WTC11 (cell line): Measurements from ENCODE around the gene P2RX6. TPM values are rescaled to one million over a fixed set of nuclear protein-coding genes. Genes with fewer than 3 reads are reported as not detected.

Source experiments
- ATF1 ChIP-seq: sonication (generic); formaldehyde crosslinking; IDR thresholded peaks from 2 replicates; pipeline ENCODE4 v1.8.1; 2023; ENCODE audit warnings: mild to moderate bottlenecking, moderate library complexity, missing genetic modification reagents
- E2F1 ChIP-seq: sonication (generic); formaldehyde crosslinking; IDR thresholded peaks from 2 replicates; pipeline ENCODE4 v1.8.0; 2022; ENCODE audit warnings: mild to moderate bottlenecking, missing genetic modification reagents
- ESRRA ChIP-seq: sonication (generic); formaldehyde crosslinking; IDR thresholded peaks from 2 replicates; pipeline ENCODE4 v1.8.1; 2022; ENCODE audit warnings: mild to moderate bottlenecking, missing genetic modification reagents, borderline replicate concordance
- GTF2I ChIP-seq: fragments of 250-450 bp; sonication (Bioruptor Pico); conservative IDR thresholded peaks from 2 replicates; pipeline ENCODE4 v1.4.0; 2021; ENCODE audit warnings: mild to moderate bottlenecking
- MAX ChIP-seq: sonication (generic); formaldehyde crosslinking; IDR thresholded peaks from 2 replicates; pipeline ENCODE4 v1.8.0; 2022; ENCODE audit warnings: mild to moderate bottlenecking, missing genetic modification reagents
- MXD4 ChIP-seq: fragments of 250-450 bp; sonication (Bioruptor Pico); IDR thresholded peaks from 2 replicates; pipeline ENCODE4 v1.8.0; 2021; ENCODE audit warnings: mild to moderate bottlenecking, moderate library complexity, borderline replicate concordance
- NR1H2 ChIP-seq: sonication (generic); formaldehyde crosslinking; IDR thresholded peaks from 2 replicates; pipeline ENCODE4 v1.9.0; 2021; ENCODE audit warnings: mild to moderate bottlenecking, moderate library complexity, missing genetic modification reagents
- NR2C2 ChIP-seq: sonication (generic); formaldehyde crosslinking; IDR thresholded peaks from 2 replicates; pipeline ENCODE4 v1.8.0; 2022; ENCODE audit warnings: mild to moderate bottlenecking, missing genetic modification reagents
- OVOL2 ChIP-seq: fragments of 250-450 bp; sonication (Bioruptor Pico); IDR thresholded peaks from 2 replicates; pipeline ENCODE4 v1.9.0; 2021; ENCODE audit warnings: mild to moderate bottlenecking, borderline replicate concordance
- PRRX2 ChIP-seq: fragments of 250-450 bp; sonication (Bioruptor Pico); IDR thresholded peaks from 2 replicates; pipeline ENCODE4 v1.8.0; 2021; ENCODE audit warnings: mild to moderate bottlenecking
- STAT6 ChIP-seq: sonication (generic); formaldehyde crosslinking; conservative IDR thresholded peaks from 2 replicates; pipeline ENCODE4 v1.8.1; 2023; ENCODE audit warnings: mild to moderate bottlenecking, low read depth, missing genetic modification reagents, moderate library complexity
- TCF7 ChIP-seq: sonication (generic); formaldehyde crosslinking; IDR thresholded peaks from 2 replicates; pipeline ENCODE4 v1.8.0; 2022; ENCODE audit warnings: mild to moderate bottlenecking, low read depth, missing genetic modification reagents, moderate library complexity
- ZBTB21 ChIP-seq: sonication (generic); formaldehyde crosslinking; IDR thresholded peaks from 2 replicates; pipeline ENCODE4 v1.8.1; 2023; ENCODE audit warnings: mild to moderate bottlenecking, missing genetic modification reagents, borderline replicate concordance
- ZNF138 ChIP-seq: sonication (generic); formaldehyde crosslinking; conservative IDR thresholded peaks from 2 replicates; pipeline ENCODE4 v1.8.1; 2022; ENCODE audit warnings: mild to moderate bottlenecking, moderate library complexity, missing genetic modification reagents
- ZNF263 ChIP-seq: sonication (generic); formaldehyde crosslinking; IDR thresholded peaks from 2 replicates; pipeline ENCODE4 v1.8.1; 2022; ENCODE audit warnings: low read depth, mild to moderate bottlenecking, moderate library complexity, missing genetic modification reagents
- ZNF317 ChIP-seq: sonication (generic); formaldehyde crosslinking; IDR thresholded peaks from 2 replicates; pipeline ENCODE4 v1.8.1; 2023; ENCODE audit warnings: low read depth, mild to moderate bottlenecking, moderate library complexity, missing genetic modification reagents, borderline replicate concordance
- ZNF396 ChIP-seq: fragments of 250-450 bp; sonication (Bioruptor Pico); IDR thresholded peaks from 2 replicates; pipeline ENCODE4 v1.8.0; 2021; ENCODE audit warnings: mild to moderate bottlenecking, moderate library complexity, borderline replicate concordance
- ZNF671 ChIP-seq: fragments of 250-450 bp; sonication (Bioruptor Pico); IDR thresholded peaks from 2 replicates; pipeline ENCODE4 v1.8.0; 2021; ENCODE audit warnings: mild to moderate bottlenecking
- total RNA-seq: library from RNA; stranded (reverse); gene quantifications from 3 replicates; pipeline ENCODE4 v1.2.3, GENCODE V29; 2021
- TF ChIP-seq, protein P1 (sequence below): fragments of 250-450 bp; sonication (Bioruptor Pico); IDR thresholded peaks from 2 replicates; pipeline ENCODE4 v1.9.0; 2021; ENCODE audit warnings: mild to moderate bottlenecking
- TF ChIP-seq, protein P2 (sequence below): fragments of 250-450 bp; sonication (Bioruptor Pico); conservative IDR thresholded peaks from 2 replicates; pipeline ENCODE4 v1.9.0; 2021; ENCODE audit warnings: mild to moderate bottlenecking
- TF ChIP-seq, protein P3 (sequence below): fragments of 250-450 bp; sonication (Bioruptor Pico); IDR thresholded peaks from 2 replicates; pipeline ENCODE4 v1.9.0; 2021; ENCODE audit warnings: moderate library complexity, mild to moderate bottlenecking, inconsistent platforms, borderline replicate concordance
- TF ChIP-seq, protein P4 (sequence below): sonication (generic); formaldehyde crosslinking; IDR thresholded peaks from 2 replicates; pipeline ENCODE4 v1.8.1; 2023; ENCODE audit warnings: mild to moderate bottlenecking, moderate library complexity, missing genetic modification reagents
- TF ChIP-seq, protein P5 (sequence below): sonication (generic); formaldehyde crosslinking; IDR thresholded peaks from 2 replicates; pipeline ENCODE4 v1.8.1; 2023; ENCODE audit warnings: mild to moderate bottlenecking, missing genetic modification reagents

P2RX6 gene
- total RNA-seq, 1 experiment from 2014 or later, result 0.13 TPM

DNA sequence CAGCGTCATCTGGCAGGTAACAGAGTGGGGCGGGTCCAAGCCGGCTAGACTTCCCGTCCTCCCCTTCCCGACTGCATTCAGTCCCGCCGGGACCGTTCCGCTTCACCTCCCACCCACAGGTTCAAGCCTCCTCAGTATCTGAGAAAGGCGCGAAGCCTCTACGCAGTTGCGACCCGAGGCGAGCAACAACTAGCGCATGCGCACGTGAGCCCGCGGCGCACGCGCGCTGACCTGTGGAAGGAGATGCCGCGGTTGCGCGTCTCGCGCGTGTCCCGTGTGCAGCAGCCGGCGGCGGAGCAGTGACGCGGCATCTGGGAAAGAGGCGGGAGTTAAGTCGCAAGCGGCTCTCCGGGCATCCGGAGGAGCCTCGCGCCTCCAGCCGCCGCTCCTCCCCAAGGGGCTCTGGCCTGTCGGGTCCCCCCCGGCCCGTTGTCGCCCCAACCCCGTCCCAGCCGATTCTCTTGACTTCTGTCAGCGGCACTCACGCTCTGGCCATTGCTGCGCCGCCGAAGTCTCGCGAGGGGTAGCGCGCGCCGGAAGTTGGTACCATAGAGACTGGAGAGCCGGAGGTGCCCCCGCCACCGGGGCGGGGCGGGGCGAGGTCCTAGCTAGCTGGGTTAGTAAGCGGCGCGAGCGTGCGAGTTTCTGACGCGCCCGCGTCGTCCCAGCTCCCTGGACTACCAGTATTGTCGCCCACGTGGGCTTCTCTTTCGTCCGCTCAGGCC lies 13.2 kb upstream of the P2RX6 start, which contains the start of gene THAP7 (continued):
- TF ChIP-seq STAT6 (CRISPR knock-in tag) (no peak), MAX (CRISPR knock-in tag) (peak; percentile 95), ZNF138 (CRISPR knock-in tag) (no peak), ZBTB21 (CRISPR knock-in tag) (no peak), ZNF396 (CRISPR knock-in tag) (no peak), ZNF317 (no peak), NR2C2 (CRISPR knock-in tag) (peak; percentile 65), GTF2I (no peak), ATF1 (0 out of 2 replicates have a peak, but pooled peaks have one; percentile 59), PRRX2 (CRISPR knock-in tag) (no peak), NR1H2 (0 out of 2 replicates have a peak, but pooled peaks have one; percentile 78), ESRRA (CRISPR knock-in tag) (no peak; the same call in 1 of the 2 replicates), MXD4 (CRISPR knock-in tag) (no peak), TCF7 (CRISPR knock-in tag) (peak; percentile 51; the same call in 1 of the 2 replicates), ZNF671 (CRISPR knock-in tag) (no peak), E2F1 (CRISPR knock-in tag) (peak; percentile 89), OVOL2 (CRISPR knock-in tag) (no peak), ZNF263 (CRISPR knock-in tag) (no peak)
- TF ChIP-seq, protein P1, sequence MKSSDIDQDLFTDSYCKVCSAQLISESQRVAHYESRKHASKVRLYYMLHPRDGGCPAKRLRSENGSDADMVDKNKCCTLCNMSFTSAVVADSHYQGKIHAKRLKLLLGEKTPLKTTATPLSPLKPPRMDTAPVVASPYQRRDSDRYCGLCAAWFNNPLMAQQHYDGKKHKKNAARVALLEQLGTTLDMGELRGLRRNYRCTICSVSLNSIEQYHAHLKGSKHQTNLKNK, result no peak
- TF ChIP-seq, protein P2, sequence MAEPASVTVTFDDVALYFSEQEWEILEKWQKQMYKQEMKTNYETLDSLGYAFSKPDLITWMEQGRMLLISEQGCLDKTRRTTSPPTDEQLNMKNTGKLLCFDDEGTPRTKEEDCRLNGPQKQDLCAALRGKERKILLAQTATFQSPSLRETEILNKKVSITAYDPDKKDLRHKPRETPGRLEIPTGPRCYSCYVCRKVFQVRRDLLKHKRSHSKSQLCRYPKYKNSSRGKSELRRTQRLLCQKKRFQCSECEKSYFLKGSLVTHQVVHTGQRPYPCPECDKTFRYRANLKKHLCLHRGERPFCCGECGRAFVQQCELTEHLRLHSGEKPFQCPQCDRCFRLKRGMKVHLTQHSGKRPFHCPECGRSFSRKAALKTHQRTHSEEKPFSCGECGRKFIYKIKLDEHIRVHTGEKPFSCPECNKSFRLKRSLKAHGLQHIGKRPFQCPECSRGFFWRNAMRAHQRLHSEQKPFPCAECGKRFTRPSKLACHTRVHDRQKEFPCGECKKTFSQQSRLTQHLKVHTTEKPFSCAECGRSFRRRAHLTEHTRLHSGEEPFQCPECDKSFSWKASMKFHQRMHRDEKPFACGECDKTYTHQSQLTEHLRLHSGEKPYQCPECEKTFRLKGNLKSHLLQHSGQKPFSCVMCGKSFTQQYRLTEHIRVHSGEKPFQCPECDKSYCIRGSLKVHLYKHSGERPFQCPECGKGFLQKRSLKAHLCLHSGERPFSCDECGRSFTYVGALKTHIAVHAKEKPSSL (CRISPR knock-in tag), result no peak
- TF ChIP-seq, protein P3, sequence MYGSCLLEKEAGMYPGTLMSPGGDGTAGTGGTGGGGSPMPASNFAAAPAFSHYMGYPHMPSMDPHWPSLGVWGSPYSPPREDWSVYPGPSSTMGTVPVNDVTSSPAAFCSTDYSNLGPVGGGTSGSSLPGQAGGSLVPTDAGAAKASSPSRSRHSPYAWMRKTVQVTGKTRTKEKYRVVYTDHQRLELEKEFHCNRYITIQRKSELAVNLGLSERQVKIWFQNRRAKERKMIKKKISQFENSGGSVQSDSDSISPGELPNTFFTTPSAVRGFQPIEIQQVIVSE (CRISPR knock-in tag), result no peak
- TF ChIP-seq, protein P4, sequence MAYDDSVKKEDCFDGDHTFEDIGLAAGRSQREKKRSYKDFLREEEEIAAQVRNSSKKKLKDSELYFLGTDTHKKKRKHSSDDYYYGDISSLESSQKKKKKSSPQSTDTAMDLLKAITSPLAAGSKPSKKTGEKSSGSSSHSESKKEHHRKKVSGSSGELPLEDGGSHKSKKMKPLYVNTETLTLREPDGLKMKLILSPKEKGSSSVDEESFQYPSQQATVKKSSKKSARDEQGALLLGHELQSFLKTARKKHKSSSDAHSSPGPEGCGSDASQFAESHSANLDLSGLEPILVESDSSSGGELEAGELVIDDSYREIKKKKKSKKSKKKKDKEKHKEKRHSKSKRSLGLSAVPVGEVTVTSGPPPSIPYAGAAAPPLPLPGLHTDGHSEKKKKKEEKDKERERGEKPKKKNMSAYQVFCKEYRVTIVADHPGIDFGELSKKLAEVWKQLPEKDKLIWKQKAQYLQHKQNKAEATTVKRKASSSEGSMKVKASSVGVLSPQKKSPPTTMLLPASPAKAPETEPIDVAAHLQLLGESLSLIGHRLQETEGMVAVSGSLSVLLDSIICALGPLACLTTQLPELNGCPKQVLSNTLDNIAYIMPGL (CRISPR knock-in tag), result peak; percentile 20; the same call in 1 of the 2 replicates
- TF ChIP-seq, protein P5, sequence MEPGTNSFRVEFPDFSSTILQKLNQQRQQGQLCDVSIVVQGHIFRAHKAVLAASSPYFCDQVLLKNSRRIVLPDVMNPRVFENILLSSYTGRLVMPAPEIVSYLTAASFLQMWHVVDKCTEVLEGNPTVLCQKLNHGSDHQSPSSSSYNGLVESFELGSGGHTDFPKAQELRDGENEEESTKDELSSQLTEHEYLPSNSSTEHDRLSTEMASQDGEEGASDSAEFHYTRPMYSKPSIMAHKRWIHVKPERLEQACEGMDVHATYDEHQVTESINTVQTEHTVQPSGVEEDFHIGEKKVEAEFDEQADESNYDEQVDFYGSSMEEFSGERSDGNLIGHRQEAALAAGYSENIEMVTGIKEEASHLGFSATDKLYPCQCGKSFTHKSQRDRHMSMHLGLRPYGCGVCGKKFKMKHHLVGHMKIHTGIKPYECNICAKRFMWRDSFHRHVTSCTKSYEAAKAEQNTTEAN (CRISPR knock-in tag), result peak; percentile 88; the same call in 1 of the 2 replicates
